Endothelial cell of umbilical vein (primary cell): Measurements from ENCODE around the gene PITX2.

Source experiments
- CTCF ChIP-seq, 2 donors: IDR thresholded peaks; 1 replicate in 1 of 2; 2 replicates in 1 of 2; pipeline ENCODE4 v1.5.1; 2011; ENCODE audit warnings: low read length in 2 of 2, mild to moderate bottlenecking in 2 of 2, moderate library complexity in 2 of 2, control low read depth in 1 of 2, inconsistent platforms in 1 of 2, low read depth in 1 of 2; ENCODE audit not compliant: insufficient read depth in 1 of 2; ENCODE audit errors: extremely low read depth in 1 of 2
- EZH2 ChIP-seq: IDR thresholded peaks from 2 replicates; pipeline ENCODE4 v1.6.1; 2012; ENCODE audit warnings: borderline replicate concordance, low read depth, mild to moderate bottlenecking, moderate library complexity, low read length, inconsistent platforms; ENCODE audit not compliant: severe bottlenecking
- GATA2 ChIP-seq: IDR thresholded peaks from 2 replicates; pipeline ENCODE4 v1.7.0; 2011; ENCODE audit warnings: low read depth, mild to moderate bottlenecking, moderate library complexity, mixed read lengths, low read length; ENCODE audit not compliant: insufficient read length, insufficient read depth
- MYC ChIP-seq: IDR thresholded peaks from one replicate; pipeline ENCODE4 v1.6.1; 2011; ENCODE audit warnings: mild to moderate bottlenecking, low read depth, low read length
- POLR2A ChIP-seq: IDR thresholded peaks from 2 replicates; pipeline ENCODE4 v1.6.1; 2012; ENCODE audit warnings: low read depth, mild to moderate bottlenecking, control low read depth, low read length

- TF ChIP-seq CTCF (IDR thresholded peaks at IDR 0.05; ENCODE audit: extremely low read depth in 1 of 2, insufficient read depth in 1 of 2, low read depth in 1 of 2, low read length in 2 of 2) (peak in 1 of 2 donors; percentile 21), EZH2 (peak; percentile 93), GATA2 (no peak), MYC (no peak), POLR2A (no peak)
Measured at GRCh38 chr4:110620691-110621327, 2.1 kb downstream of the PITX2 start.
